Adrenal gland (tissue), 5 donors: ENCODE measurements around the gene TAS2R1.

ENCODE experiments used
- CTCF ChIP-seq, 6 experiments: fragments of 450-650 bp in 4 of 6; fragments of 200-600 bp in 2 of 6; sonication (generic) in 1 of 6; IDR thresholded peaks; 1 replicate in 5 of 6; 2 replicates in 1 of 6; pipeline versions ENCODE4 v1.5.1 to v1.8.0; 2016 to 2021; ENCODE audit warnings: antibody characterized with exemption in 6 of 6, mild to moderate bottlenecking in 2 of 6, moderate library complexity in 1 of 6
- POLR2A ChIP-seq, 2 donors: fragments of 450-650 bp; IDR thresholded peaks; one replicate each; pipeline ENCODE4 v1.6.1; 2017; ENCODE audit warnings: antibody characterized with exemption in 2 of 2, mild to moderate bottlenecking in 2 of 2, moderate library complexity in 1 of 2
- donor health status: DM: no; HTN: no; CAD: no.

DNA sequence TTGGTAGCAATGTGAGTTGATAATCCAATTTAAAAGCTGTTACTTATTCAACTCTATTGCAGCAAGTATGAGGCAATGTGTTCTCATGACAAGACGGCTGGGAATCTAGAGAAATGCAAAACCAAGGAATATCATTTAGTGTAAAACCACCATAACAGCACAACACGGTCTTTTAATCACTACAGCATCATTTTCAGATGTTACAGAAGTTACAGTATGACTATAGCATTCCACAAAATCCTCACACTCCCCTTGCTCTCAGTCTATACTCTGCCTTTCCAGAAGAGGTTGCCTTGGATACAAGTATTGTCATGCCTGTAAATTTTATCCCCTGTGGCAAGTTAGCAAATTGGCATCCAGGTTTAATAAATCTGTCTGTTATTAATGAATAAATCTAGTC lies 28.6 kb upstream of the TAS2R1 start:
- TF ChIP-seq CTCF (IDR thresholded peaks at IDR 0.05) = no peak
- TF ChIP-seq POLR2A (IDR thresholded peaks at IDR 0.05) = no peak
